H54 (cell line): ENCODE measurements around the gene METTL14.

ENCODE experiments used
- DNase-seq: peaks from one replicate; pipeline ENCODE4 v3.0.0; 2011; ENCODE audit warnings: low spot score, mixed read lengths; ENCODE audit not compliant: insufficient read length
- FAIRE-seq: peaks from 3 replicates; lab custom pipeline; 2011; peaks lifted over from hg19 to GRCh38; lab: Jason Lieb, UNC
- POLR2A ChIP-seq: IDR thresholded peaks from 2 replicates; pipeline ENCODE4 v1.6.1; 2011; ENCODE audit warnings: low read depth, mild to moderate bottlenecking, low read length

Gene METTL14

GRCh38 chr4:118741301-118741855 is 56.2 kb downstream of the METTL14 start:
- DNase-seq (no peak), FAIRE-seq (no peak)
- TF ChIP-seq POLR2A, result no peak

DNA sequence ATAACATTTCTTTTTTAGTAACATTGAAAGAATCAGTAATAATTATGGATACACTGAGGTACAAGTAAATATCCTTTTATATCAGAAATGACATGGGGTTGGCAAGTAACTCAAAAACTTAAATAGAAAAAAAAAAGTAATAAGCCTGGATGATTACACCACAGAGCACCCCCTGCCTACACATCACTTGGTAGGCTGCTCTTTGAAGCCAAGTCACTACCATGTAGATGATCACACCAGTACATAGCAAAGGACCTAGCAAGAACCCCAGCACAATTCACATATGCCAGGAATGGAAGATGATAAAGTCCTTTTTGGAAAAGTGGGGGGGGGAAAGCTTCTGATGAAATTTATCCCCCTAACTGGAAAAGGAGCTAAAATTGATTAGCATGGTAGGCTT is 56.9 kb downstream of the METTL14 start:
- no peak for FAIRE-seq
- no peak for DNase-seq
- TF ChIP-seq POLR2A, result no peak

DNA sequence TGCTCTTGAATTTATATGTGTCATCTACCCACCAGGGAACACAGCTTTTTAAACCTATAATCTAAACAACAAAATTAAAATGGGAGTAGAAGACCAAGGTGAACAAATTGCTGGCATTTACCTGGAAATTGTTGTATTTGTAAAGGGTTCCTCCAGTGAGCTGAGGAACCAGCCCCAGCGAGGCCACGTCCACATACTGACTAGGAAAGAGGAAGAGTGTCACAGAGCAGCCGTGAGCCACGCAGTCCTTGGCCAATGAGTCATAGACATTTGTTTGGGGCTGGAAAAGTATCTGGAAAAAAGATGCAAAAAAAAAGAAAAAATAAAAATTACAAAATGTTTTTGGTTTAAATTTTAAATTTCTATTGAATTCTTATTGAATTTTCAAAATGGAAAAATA is 58.7 kb downstream of the METTL14 start:
- DNase-seq, result no peak

GRCh38 chr4:118745357-118745756 is 60.2 kb downstream of the METTL14 start:
- no peak for TF ChIP-seq POLR2A
- DNase-seq (no peak), FAIRE-seq (no peak)

More for the DNA sequence above, 58.7 kb downstream of the METTL14 start:
- TF ChIP-seq POLR2A, result no peak
- no peak for FAIRE-seq

GRCh38 chr4:118746251-118746919 is 61.2 kb downstream of the METTL14 start:
- FAIRE-seq (no peak), DNase-seq (no peak)
- no peak for TF ChIP-seq POLR2A

- no peak for TF ChIP-seq POLR2A
Measured at GRCh38 chr4:118749347-118749988, 64.3 kb downstream of the METTL14 start.

GRCh38 chr4:118751629-118752323 is 66.6 kb downstream of the METTL14 start:
- no peak for TF ChIP-seq POLR2A
- FAIRE-seq (no peak), DNase-seq (no peak)

More at GRCh38 chr4:118749347-118749988, 64.3 kb downstream of the METTL14 start:
- DNase-seq (no peak), FAIRE-seq (no peak)

GRCh38 chr4:118752551-118752950 is 67.4 kb downstream of the METTL14 start:
- FAIRE-seq (no peak), DNase-seq (no peak)
- no peak for TF ChIP-seq POLR2A

- DNase-seq (no peak), FAIRE-seq (no peak)
- TF ChIP-seq POLR2A, result no peak
Measured at GRCh38 chr4:118753096-118753495, 67.9 kb downstream of the METTL14 start.

DNA sequence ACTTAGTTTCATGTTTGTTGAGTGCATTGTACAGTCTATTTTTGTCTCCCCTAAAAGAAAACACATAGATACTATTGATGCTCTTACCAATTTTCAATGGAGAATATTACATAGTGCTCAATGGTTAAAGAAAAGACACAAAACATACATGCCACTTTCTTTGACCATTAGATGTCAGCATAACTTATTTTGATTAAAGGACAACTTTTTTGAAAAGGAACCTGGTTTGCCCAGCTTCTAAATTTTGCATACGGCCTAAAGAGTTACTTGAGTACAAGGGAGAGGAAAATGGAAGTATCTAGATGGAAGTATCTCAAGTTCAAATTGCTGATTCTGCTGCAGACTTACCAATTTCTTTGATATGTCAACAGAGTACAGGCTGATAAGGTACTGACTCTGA is 68.5 kb downstream of the METTL14 start:
- FAIRE-seq (no peak), DNase-seq (no peak)
- TF ChIP-seq POLR2A, result no peak

DNA sequence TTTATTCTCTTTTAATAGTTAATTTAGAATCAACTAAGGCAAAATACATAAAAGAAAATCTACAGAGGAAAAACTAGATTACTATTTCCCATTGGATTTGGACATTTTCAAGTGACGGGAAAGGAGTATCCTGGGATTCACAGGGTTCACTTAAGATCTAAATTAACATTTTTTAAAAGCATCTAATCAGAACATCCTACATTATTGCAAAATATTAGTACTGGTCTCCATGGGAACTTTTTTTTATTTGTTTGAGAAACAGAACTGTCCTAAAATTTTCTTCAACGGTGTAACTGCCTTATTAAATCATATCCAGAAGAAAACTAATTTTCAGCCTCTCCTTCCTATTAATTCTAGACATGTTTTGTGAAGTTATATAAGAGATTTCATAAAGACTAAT is 69.7 kb downstream of the METTL14 start:
- no peak for TF ChIP-seq POLR2A
- no peak for FAIRE-seq

GRCh38 chr4:118755438-118756226 is 70.4 kb downstream of the METTL14 start:
- no peak for DNase-seq
- FAIRE-seq, result no peak
- TF ChIP-seq POLR2A, result no peak

More for the DNA sequence above, 69.7 kb downstream of the METTL14 start:
- DNase-seq, result no peak

GRCh38 chr4:118756429-118756828 is 71.2 kb downstream of the METTL14 start:
- FAIRE-seq, result no peak
- DNase-seq, result no peak
- no peak for TF ChIP-seq POLR2A
